ENCODE data around the gene R3HDM2.
A peak's percentile ranks its signal among the peaks of the same experiment; 100 is the strongest.

R3HDM2 gene

GRCh38 chr12:57237932-57238853, 192.7 kb downstream of the R3HDM2 start:
- Histone ChIP-seq H3K27me3 (ENCODE audit: control insufficient read depth, insufficient read depth, low read length) (peaks cover 97% of the 10 kb centered on the region), H3K36me3 (ENCODE audit: control insufficient read depth, low read depth, low read length) (peaks cover 14% of the 10 kb centered on the region), H3K4me3 (ENCODE audit: low read length) (peak overlapping the region; percentile 49), H3K9me3 (ENCODE audit: control insufficient read depth, low read depth, low read length) (peaks cover 3% of the 10 kb centered on the region), H3K4me1 (ENCODE audit: control insufficient read depth, low read depth, low read length) (peaks cover 26% of the 10 kb centered on the region), H3K9ac (ENCODE audit: low read length) (peak overlapping the region; percentile 29), H3K27ac (ENCODE audit: low read length) (no peak overlapping the region)

GRCh38 chr12:57237596-57237931, 193.3 kb downstream of the R3HDM2 start:
- Histone ChIP-seq H3K9ac (ENCODE audit: low read length) (no peak overlapping the region), H3K27ac (ENCODE audit: low read length) (no peak overlapping the region), H3K4me3 (ENCODE audit: low read length) (peak overlapping the region; percentile 49), H3K36me3 (ENCODE audit: control insufficient read depth, low read depth, low read length) (peaks cover 20% of the 10 kb centered on the region), H3K4me1 (ENCODE audit: control insufficient read depth, low read depth, low read length) (peaks cover 26% of the 10 kb centered on the region), H3K9me3 (ENCODE audit: control insufficient read depth, low read depth, low read length) (peaks cover 3% of the 10 kb centered on the region), H3K27me3 (ENCODE audit: control insufficient read depth, insufficient read depth, low read length) (peaks cover 100% of the 10 kb centered on the region)

- no peak overlapping the region for H3K4me3 ChIP-seq (ENCODE audit: low read length)
- peaks cover 26% of the 10 kb centered on the region for H3K4me1 ChIP-seq (ENCODE audit: control insufficient read depth, low read depth, low read length)
- H3K27me3 ChIP-seq (ENCODE audit: control insufficient read depth, insufficient read depth, low read length): peaks cover 99% of the 10 kb centered on the region
- no peak overlapping the region for H3K27ac ChIP-seq (ENCODE audit: low read length)
- H3K9ac ChIP-seq (ENCODE audit: low read length): no peak overlapping the region
- H3K36me3 ChIP-seq (ENCODE audit: control insufficient read depth, low read depth, low read length): peaks cover 26% of the 10 kb centered on the region
- H3K9me3 ChIP-seq (ENCODE audit: control insufficient read depth, low read depth, low read length): peaks cover 3% of the 10 kb centered on the region
Measured at GRCh38 chr12:57236925-57237595, 193.8 kb downstream of the R3HDM2 start.

- peaks cover 3% of the 10 kb centered on the region for H3K9me3 ChIP-seq (ENCODE audit: control insufficient read depth, low read depth, low read length)
- H3K27ac ChIP-seq (ENCODE audit: low read length): no peak overlapping the region
- H3K4me1 ChIP-seq (ENCODE audit: control insufficient read depth, low read depth, low read length): peaks cover 25% of the 10 kb centered on the region
- peaks cover 95% of the 10 kb centered on the region for H3K27me3 ChIP-seq (ENCODE audit: control insufficient read depth, insufficient read depth, low read length)
- H3K36me3 ChIP-seq (ENCODE audit: control insufficient read depth, low read depth, low read length): peaks cover 32% of the 10 kb centered on the region
- no peak overlapping the region for H3K4me3 ChIP-seq (ENCODE audit: low read length)
- H3K9ac ChIP-seq (ENCODE audit: low read length): no peak overlapping the region
Measured at GRCh38 chr12:57236201-57236924, 194.5 kb downstream of the R3HDM2 start.

- no peak overlapping the region for H3K27ac ChIP-seq (ENCODE audit: low read length)
Measured at GRCh38 chr12:57235728-57236131, 195.1 kb downstream of the R3HDM2 start.

GRCh38 chr12:57235017-57235727, 195.7 kb downstream of the R3HDM2 start:
- H3K36me3 ChIP-seq (ENCODE audit: control insufficient read depth, low read depth, low read length): peaks cover 38% of the 10 kb centered on the region
- H3K4me3 ChIP-seq (ENCODE audit: low read length): no peak overlapping the region
- peaks cover 83% of the 10 kb centered on the region for H3K27me3 ChIP-seq (ENCODE audit: control insufficient read depth, insufficient read depth, low read length)
- no peak overlapping the region for H3K27ac ChIP-seq (ENCODE audit: low read length)
- H3K4me1 ChIP-seq (ENCODE audit: control insufficient read depth, low read depth, low read length): peaks cover 27% of the 10 kb centered on the region
- H3K9me3 ChIP-seq (ENCODE audit: control insufficient read depth, low read depth, low read length): no peaks in the 10 kb centered on the region
- H3K9ac ChIP-seq (ENCODE audit: low read length): no peak overlapping the region

More at GRCh38 chr12:57235728-57236131, 195.1 kb downstream of the R3HDM2 start:
- Histone ChIP-seq H3K4me3 (ENCODE audit: low read length) (no peak overlapping the region), H3K27me3 (ENCODE audit: control insufficient read depth, insufficient read depth, low read length) (peaks cover 88% of the 10 kb centered on the region), H3K9me3 (ENCODE audit: control insufficient read depth, low read depth, low read length) (peaks cover 1% of the 10 kb centered on the region), H3K9ac (ENCODE audit: low read length) (no peak overlapping the region), H3K36me3 (ENCODE audit: control insufficient read depth, low read depth, low read length) (peaks cover 38% of the 10 kb centered on the region), H3K4me1 (ENCODE audit: control insufficient read depth, low read depth, low read length) (peaks cover 24% of the 10 kb centered on the region)

- Histone ChIP-seq H3K27me3 (ENCODE audit: control insufficient read depth, insufficient read depth, low read length) (peaks cover 77% of the 10 kb centered on the region), H3K27ac (ENCODE audit: low read length) (no peak overlapping the region), H3K36me3 (ENCODE audit: control insufficient read depth, low read depth, low read length) (peaks cover 38% of the 10 kb centered on the region), H3K9me3 (ENCODE audit: control insufficient read depth, low read depth, low read length) (no peaks in the 10 kb centered on the region), H3K9ac (ENCODE audit: low read length) (no peak overlapping the region), H3K4me3 (ENCODE audit: low read length) (no peak overlapping the region), H3K4me1 (ENCODE audit: control insufficient read depth, low read depth, low read length) (peaks cover 24% of the 10 kb centered on the region)
Measured at GRCh38 chr12:57234571-57235016, 196.2 kb downstream of the R3HDM2 start.

- Histone ChIP-seq H3K36me3 (ENCODE audit: control insufficient read depth, low read depth, low read length) (peaks cover 38% of the 10 kb centered on the region), H3K9me3 (ENCODE audit: control insufficient read depth, low read depth, low read length) (no peaks in the 10 kb centered on the region), H3K9ac (ENCODE audit: low read length) (no peak overlapping the region), H3K4me1 (ENCODE audit: control insufficient read depth, low read depth, low read length) (peaks cover 21% of the 10 kb centered on the region), H3K4me3 (ENCODE audit: low read length) (no peak overlapping the region), H3K27me3 (ENCODE audit: control insufficient read depth, insufficient read depth, low read length) (peaks cover 74% of the 10 kb centered on the region), H3K27ac (ENCODE audit: low read length) (no peak overlapping the region)
Measured at GRCh38 chr12:57234233-57234570, 196.6 kb downstream of the R3HDM2 start.

- peaks cover 38% of the 10 kb centered on the region for H3K36me3 ChIP-seq (ENCODE audit: control insufficient read depth, low read depth, low read length)
Measured at GRCh38 chr12:57233357-57234232, 197.2 kb downstream of the R3HDM2 start.

GRCh38 chr12:57232156-57232756, 198.6 kb downstream of the R3HDM2 start:
- Histone ChIP-seq H3K36me3 (ENCODE audit: control insufficient read depth, low read depth, low read length) (peaks cover 38% of the 10 kb centered on the region), H3K27ac (ENCODE audit: low read length) (no peak overlapping the region), H3K27me3 (ENCODE audit: control insufficient read depth, insufficient read depth, low read length) (peaks cover 74% of the 10 kb centered on the region), H3K4me1 (ENCODE audit: control insufficient read depth, low read depth, low read length) (peaks cover 25% of the 10 kb centered on the region), H3K4me3 (ENCODE audit: low read length) (no peak overlapping the region), H3K9me3 (ENCODE audit: control insufficient read depth, low read depth, low read length) (no peaks in the 10 kb centered on the region), H3K9ac (ENCODE audit: low read length) (no peak overlapping the region)

More at GRCh38 chr12:57233357-57234232, 197.2 kb downstream of the R3HDM2 start:
- Histone ChIP-seq H3K9me3 (ENCODE audit: control insufficient read depth, low read depth, low read length) (no peaks in the 10 kb centered on the region), H3K27ac (ENCODE audit: low read length) (no peak overlapping the region), H3K4me1 (ENCODE audit: control insufficient read depth, low read depth, low read length) (peaks cover 24% of the 10 kb centered on the region), H3K27me3 (ENCODE audit: control insufficient read depth, insufficient read depth, low read length) (peaks cover 74% of the 10 kb centered on the region), H3K4me3 (ENCODE audit: low read length) (no peak overlapping the region), H3K9ac (ENCODE audit: low read length) (no peak overlapping the region)
